Measurements from ENCODE around the gene DDX24.

DDX24 gene

DNA sequence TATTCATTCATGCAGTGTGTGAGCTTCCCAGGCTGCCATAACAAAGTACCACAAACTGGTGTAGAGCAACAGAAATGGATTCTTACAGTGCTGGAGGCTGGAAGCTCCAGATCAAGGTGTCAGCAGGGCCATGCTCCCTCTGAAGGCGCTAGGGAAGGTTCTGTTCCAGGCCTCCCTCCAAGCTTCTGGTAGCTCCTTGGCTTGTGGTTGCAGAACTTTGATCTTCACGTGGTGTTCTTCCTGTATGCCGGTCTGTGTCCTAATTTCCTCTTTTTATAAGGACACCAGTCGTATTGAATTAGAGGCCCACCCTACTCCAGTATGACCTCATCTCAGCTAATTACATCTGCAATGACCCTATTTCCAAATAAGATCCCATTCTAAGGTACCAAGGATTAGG lies 51.7 kb downstream of the DDX24 start:
- FAIRE-seq, result no peak

DNA sequence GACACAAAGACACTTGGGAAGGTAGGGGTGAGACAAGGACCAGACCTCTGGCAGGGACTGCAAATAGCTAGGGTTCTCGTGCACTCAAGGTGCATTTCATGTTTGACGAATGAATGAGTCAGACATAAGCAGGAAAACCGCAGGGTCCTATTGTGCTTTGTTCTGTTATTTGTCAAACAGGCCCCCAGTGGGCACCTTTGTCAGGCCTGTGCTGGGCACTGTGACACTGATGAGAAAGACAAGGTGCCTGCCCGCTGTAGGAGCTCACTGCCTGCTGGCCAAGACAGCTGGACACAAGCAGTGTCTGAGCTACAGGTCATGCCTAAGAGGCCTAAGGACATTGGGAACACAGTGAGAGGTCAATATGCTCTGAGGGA lies 52.6 kb downstream of the DDX24 start:
- no peak for FAIRE-seq

DNA sequence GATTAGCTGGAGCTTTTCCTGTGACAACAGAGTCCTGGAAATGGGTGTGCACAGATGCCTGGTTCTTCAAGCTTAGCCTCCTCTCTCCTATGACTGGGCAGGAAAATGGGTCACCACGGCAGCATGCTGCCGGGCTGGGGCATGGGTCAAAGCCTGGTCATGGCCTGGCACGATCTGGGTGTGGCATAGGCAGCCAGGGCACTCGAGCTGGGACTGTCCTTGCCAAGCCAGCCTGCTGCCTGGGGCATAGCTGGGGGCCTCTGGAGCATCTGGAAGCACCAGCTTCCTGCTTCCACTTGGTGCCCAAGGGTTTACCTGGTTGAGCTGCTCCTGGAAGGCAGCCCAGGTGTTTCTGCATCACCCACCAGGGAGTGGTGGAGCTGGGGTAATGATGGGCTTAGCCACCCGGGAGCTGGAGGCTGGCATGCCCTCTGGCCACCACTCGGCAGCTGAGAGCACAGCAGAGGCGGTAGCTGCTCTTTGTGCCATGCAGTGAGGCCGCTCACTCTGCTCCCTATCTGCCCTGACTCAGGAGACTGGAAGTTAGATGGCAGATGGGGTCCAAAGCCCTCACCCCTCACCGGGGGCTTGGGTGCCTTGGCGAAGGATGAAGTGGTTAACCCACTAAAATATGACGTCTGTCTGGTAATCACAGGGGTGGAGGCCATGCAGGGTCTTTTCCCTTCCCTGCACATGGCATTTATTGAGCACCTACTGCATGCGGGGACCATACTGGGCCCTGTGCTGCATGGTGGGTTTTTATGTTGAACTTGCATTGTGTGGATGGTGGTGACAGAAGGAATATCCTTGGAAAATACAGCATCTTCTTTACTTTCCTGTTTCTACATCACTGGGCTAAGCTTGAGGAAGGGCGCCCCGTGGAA lies 53.2 kb downstream of the DDX24 start:
- no peak for FAIRE-seq

DNA sequence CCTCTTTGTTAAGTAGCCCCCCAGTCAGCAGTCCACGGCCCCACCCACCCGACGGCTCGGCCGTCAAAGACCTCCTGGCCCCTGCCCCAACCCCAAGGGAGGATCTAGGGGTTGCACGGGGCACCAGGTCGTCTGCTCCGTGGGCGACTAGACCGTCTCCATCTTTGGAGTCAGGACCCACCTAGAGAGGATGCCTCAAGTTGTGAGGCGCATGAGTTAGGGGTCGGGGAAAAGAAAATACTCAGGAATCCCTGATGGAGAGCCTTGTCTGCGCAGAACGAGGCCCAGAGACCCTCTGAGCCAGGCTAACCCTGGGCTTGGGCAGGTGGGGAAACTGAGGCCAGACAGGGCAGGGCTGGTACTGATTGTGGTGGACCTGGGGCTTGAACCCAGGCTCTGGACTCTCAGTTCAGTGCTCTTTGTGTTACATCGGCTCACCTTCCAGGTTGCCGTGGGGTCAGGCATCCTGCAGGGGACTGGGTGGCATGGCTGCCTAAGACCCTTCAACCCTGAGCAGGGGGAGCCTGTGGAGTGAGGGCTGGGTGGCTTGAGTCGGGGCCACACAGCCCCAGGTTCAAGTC lies 54.0 kb downstream of the DDX24 start:
- no peak for FAIRE-seq

DNA sequence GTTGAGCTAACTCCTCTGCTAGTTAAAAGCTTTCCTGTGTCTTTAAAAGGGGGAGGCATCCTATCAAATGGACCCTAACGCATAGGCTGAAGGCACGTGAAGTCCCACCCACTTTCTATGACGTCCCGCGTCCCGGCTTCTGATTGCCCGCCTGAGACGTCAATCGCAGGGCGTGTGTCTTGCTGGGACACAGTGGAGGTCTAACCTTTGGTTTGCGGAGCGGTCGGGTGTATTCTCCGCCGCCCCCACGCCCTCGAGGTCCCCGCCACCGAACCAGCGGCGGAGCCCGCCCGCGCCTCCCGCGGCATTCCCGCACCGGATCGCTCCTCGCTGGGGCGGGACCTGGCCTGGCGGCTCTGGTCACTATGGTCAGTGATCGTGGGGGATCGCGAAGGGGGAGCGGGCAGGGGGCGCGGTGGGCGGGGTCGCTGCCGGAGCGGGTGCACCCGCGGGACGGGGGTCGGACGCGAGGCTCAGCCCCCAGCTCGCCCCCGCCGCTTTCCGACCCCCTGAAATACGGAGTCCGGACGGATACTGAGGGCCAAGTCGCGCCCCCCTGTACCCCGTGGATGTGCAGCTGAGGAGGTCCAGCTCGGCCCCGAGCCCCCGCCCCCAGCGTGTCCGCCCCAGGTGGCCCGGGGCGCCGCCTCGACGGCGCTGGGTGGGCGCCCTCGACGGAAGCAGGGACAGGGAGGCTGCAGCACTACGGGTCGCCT lies 54.7 kb downstream of the DDX24 start, which contains the start of gene OTUB2:
OTUB2 (plus strand) TSS at position 168 of the 716 bp plus-strand sequence; CDS start at position 366, 198 bp downstream.
- peak; percentile 97 for FAIRE-seq

DNA sequence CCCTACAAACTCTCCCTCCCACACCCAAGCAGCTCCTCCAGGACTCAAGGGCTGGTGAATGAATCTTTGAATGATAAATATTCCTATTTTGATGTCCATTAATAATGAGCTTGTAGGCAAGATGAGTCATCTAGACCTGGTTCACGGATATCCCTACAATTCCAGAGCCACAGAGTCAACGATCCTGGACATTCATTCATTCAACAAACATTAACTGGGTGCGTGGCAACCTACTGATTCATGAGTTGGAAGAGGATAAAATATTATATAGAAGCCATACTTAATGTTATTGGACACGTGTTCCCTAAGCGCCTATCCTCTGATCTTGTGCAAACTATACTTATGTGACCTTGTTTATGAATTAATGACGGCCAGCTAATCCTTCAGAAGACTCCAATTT lies 55.3 kb downstream of the DDX24 start:
- FAIRE-seq, result no peak

DNA sequence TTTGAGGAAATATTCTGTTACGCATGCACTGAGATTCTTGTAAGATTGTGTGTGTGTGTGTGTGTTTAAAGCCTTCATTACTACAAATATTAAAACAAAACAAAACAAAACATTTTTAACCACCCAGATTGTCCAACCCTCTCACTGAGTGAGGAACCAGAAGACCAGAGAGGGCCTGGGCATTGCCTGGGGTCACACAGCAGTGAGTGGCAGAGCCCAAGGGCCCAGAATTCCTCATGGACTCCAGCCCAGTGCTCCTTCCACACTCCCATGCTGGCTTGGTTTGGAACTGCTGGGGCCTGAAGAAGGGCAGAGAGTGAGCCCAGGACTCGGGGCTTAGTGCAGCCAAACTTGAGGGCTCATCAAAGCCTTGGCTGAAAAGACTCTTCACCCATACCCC lies 56.5 kb downstream of the DDX24 start:
- no peak for FAIRE-seq

DNA sequence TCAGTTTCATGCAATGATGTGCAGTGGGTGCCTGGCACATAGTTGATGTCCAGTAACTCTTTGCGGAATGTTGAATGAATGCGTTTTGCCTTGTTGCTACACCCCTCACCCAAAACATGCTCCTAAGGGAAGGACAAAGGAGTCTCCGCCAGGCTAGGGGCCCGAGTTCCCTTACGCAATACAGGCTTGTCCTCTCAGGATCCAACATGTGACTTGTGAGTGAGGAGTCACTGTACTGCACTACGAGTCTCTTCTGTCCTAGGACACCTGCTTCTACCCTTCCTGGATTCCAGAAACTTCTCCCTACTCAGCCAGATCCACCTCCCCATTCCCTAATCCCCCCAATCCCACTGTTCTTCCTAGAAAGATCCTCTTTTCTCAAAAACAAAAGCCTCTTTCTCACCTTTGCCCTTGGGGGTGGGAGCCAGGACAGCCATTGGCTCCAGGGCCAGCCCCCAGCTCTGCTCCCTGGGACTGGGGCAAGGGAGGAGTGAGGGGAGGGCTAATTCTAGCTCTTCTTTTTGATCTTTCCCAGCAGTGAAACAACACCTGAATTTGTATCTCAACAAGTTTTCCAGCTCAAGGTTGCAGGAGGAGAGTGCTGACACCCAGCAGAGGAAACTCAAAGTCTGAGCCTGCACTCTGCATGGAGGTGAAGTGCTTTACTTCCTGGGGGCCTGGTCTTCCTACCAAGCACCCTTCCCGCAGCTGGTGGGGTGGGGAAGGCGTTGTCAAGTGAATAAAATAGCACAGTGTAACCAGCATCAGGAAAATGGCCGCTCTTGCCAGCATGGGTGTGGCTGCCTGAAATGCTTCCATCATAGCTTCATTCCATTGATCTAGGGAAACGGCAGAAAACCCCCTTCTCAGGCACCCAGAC lies 58.2 kb downstream of the DDX24 start:
- no peak for FAIRE-seq

DNA sequence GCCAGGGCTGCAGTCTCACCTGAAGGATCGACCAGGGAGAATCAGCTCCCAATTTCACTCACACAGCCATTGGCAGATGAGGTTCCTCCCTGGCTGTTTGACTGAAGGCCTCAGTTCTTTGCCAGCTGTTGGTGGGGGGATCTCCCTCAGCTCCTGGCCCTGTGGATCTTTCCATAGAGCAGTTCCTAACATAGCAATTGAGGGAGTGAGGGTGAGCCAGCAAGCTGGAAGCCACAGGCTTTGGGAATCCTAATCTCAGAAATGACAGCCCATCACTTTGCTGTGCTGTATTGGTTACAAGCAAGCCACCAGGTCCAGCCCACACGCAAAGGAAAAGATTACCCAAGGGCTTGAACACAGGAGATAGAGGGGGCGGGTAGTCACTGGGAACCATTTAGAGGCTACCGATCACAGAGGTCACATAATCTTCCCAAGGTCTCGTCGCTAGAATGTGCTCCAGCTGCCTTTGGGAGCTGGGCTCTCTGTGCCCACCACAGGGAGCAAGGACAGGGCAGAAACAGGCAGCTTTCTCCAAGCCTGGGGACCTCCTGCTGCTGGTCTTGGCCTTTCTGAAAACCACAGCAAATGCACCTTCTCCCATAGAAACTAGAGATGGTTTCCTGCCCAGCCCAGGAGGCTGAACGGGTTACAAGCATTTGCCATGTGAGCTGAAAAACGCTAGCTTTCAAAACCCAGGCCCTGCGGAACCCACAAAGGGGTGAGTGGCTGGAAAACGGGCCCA lies 59.4 kb downstream of the DDX24 start:
- FAIRE-seq, result no peak

DNA sequence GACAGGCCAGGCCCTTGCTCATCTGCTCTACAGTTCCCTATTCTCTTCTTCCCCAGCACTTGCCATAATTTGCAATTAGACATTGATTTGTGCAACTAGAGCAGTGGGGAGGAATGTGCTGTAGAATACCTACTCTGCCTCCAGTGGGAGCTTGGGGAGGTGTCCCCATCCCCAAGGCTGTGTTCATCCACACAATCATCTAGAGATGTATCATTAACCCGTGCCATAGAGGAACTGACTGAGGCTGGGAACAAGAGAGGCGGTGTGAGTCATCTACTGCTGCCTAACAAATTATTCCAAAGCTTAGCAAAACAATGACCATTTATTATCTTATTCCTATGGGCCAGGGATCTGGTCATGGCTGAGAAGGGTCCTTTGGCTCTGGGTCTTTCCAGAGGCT lies 60.0 kb downstream of the DDX24 start:
- FAIRE-seq, result no peak

DNA sequence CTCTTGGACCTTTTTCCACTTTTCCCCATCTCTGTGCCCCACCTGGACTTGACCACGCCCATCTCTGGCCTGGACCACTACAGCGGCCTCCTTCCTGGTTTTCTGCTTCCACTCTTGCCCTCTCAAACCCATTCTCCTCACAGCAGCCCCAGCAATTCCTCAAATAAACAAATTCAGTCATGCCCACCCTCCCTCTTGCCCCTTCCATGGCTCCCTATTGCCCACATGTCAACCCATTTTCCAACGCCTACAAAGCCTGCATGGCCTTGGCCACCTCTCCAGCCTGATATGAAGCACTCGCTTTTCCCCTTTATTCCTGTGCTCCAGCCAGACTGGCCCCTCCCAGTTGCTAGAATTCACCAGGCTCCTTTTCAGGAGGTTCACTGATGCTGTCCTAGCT lies 60.7 kb downstream of the DDX24 start:
- FAIRE-seq, result no peak

DNA sequence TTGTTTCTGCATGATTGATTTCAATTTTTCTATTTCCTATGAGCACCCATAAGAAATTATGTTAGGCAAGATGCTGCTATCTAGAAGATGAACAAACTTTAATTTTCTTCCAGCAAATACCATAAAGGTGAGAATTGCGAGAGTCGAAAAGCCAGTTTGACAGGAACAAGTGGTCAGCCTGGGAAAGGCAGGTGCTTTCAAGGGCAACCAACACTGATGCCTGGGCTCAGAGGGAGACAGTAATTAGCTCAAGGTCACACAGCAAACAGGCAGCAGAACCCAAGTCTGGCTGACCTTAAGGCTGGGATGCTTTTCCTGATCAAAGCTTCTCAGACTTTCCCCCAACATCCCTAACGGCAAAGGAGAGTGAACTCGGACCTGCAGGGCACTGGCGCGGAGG lies 61.7 kb downstream of the DDX24 start:
- FAIRE-seq, result no peak

DNA sequence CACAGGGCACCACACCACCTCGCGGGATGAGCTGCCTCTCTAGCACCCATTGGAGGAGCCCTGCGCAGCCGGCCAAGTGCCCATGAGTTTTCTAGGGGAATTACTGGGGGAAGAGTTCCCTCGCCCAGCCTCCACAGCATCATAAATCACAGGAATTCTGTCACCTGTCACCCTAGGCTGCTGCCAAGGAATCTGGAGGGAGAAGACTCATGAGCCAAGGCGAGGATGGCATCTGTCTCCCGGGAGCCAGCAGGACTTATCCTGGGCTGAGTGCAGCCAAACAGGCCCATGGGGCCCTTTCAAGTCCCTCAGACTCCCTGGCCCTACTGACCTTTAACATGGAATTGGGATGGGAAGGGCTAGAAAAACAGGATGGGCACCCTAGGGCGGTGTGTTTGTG lies 62.7 kb downstream of the DDX24 start:
- no peak for FAIRE-seq

DNA sequence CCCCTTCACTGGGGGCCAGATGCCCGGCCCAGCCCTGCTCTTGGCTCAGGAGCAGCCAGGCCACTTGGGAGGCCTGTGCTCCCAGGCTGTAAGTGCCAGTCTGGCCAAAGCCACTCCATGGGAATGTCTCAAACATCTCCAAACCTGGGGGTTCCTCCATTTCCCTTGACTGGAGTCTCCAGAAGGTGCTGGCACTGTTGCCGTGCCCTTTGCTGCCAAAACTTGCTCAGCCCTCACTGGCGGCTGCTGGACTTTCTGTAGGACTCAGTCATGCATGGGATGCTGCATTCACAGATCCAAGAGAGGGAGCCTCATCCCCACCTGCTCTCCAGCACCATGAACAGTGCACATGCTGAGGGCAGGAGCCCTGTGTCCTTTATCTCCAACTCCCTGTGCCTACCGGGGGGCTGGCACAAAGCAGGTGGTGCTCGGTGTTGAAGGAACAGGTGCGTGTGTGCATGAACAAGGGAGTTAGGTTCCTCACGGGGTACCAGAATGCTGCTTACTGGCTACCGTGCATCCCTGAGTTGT lies 64.5 kb downstream of the DDX24 start:
- FAIRE-seq, result no peak

DNA sequence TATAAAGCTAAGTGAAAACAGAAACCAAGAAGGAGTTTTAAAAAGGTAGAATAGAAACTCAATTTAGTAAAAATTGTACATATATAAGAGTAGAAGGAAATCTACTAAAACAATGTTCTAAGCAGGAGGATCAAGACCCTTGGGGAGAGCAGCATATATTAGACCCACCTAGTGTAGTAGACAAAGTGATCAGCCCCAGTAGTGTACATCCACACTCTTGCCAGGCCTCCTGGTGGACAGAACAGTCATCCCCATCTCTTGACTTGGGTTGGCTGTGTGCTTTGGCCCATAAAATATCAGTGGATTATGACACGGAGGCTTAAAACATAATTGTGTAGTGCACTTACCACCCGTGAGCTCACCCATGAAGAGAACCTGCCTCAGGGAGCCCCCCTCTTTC lies 65.8 kb downstream of the DDX24 start:
- no peak for FAIRE-seq

DNA sequence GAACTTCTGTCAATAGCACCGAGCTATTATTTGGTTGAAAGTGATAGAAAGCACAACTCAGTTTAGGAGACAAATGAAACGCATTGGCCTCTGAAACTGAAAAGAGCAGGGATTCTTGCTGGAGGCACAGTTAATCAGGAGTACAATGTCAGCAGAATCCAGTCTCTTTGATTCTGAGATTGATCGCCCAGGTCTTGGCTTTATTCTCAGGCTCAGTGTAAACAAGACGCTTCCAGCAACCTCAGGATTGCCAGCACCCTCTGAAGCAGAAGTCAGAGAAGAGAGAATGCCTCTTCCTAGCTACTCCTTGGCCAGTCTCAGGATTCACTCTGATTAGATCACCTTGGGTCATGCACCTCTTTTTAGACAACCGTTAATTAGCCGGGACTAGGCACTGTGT lies 66.6 kb downstream of the DDX24 start:
- no peak for FAIRE-seq

DNA sequence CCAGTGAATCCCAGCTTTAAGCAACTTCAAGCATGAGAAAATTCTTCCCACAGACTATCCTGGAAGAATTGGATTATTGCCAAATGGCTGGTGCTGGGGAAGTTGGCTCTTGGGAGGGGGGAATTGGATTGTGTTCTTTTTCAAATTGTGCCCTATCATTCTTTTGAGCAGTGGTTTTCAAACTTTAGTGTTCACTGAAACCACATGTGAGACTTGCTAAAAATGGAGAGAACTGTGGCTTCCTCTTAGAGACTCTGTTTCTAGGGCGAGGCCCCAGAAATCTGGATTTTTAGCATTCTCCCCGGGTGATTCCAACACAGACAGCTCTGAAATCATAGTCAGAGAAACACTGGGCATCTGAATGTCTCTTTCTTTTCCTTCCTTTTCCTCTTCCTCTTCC lies 69.2 kb downstream of the DDX24 start:
- FAIRE-seq, result no peak

DNA sequence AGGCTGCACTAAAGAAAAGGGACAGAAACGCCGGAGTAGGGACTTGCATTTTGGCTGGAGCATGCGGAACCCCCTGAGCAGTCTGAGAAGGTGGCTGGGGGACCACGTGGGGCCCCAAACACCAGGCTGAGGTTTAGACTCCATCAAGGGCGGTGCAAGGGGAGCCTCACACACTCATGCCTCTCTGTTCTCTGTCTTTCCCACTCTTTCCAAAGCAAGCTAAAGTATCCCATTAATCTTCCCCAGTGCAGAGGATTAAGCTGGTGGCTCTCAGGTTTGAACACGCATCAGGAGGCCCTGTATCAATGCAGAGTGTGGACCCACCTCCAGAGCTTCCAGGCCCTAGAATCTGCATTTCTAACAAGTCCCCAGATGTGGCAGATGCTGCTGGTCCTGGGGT lies 70.4 kb downstream of the DDX24 start:
- FAIRE-seq, result no peak

DNA sequence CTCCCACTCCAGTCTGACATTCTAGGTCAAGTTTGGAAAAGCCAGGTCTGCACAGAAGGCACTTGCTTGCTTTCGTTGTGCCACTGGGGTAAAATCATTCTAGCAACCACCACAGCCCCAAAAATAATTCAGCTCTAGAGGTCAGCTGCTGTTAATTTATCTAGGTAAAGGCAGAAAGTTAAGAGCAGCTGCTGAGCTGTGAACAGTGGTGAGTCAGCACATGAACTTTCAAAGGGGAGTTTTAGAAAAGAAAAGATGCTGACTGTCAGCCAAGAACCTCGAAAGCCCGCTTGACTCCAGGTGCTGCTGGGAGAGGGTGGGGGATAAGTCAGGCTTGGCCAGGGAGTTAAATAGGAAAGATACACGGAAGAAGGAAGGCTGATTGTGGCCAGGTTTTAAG lies 71.2 kb downstream of the DDX24 start:
- FAIRE-seq, result no peak

DNA sequence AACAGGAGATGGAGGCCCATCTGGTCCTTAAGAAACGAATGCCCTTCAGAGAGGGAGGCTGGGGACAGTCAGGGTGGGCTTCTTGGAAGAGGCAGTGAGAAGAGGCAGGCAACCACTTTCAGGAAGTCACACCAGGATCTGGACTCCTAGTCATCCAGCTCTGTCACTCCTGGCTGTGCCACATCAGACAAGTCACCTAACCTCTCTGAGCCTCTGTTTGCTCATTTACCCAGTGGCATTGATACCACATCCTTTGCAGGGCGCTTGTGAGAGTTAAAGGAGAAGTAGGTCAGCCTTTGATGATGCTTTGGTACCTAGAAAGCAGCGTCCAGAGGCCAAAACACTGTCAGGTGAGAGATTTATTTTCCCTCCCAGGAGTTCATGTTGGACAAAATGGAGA lies 72.8 kb downstream of the DDX24 start:
- no peak for FAIRE-seq

DNA sequence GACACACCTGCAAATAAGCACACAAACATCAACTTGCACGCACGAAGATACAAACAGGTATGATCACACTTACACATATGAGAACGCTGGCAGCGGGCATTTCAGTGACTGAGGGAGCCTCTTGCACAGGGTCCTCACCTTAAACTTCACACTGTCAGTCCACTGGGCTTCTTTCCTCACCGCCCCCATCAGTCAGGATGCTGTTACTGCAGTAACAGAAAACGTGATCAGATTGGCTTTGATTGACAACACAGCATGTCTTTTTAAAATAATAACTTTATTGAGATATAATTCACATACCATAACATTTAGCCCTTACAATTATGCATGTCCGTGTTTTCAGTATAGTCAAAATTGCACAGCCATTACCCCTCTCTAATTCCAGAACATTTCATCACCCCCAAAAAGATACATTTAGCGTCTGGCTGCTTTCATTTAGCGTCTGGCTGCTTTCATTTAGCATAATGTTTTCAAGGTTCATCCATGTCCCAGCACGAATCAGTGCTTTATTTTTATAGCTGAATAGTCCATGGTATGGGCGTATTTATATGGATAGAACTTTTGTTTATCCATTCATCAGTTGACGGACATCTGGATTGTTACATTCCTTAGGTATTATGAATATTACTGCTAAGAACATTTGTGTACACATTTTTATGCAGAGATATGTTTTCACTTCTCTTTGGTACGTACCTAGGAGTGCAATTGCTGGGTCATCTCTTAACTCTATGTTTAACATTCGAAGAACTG lies 75.5 kb downstream of the DDX24 start:
- no peak for FAIRE-seq
